ENCODE data around the gene MYBPC1. TPM values are rescaled to one million over a fixed set of nuclear protein-coding genes. Genes with fewer than 3 reads are reported as not detected.

The MYBPC1 gene
- total and polyA plus RNA-seq, 9 of the 15 experiments (the other 6 are each of a cell fraction or from before 2014, with no cell fraction given): not detected

GRCh38 chr12:101552277-101552676, 42.5 kb upstream of the MYBPC1 start:
- TF ChIP-seq ZNF696 (CRISPR knock-in tag; conservative IDR thresholded peaks at IDR 0.05): no peak
- TF ChIP-seq MGA (IDR thresholded peaks at IDR 0.05): no peak
- TF ChIP-seq ZSCAN29 (IDR thresholded peaks at IDR 0.05): no peak
- TF ChIP-seq ZBTB9 (CRISPR knock-in tag; IDR thresholded peaks at IDR 0.05): no peak
- no peak for TF ChIP-seq SAFB2 (IDR thresholded peaks at IDR 0.05; ENCODE audit: borderline replicate concordance, low read depth, low read length, severe bottlenecking)
- ChIA-PET CTCF (ENCODE audit: low intra/inter-chr PET ratio) (no interaction called here), POLR2A (interaction anchor here (0.7 kb wide), 1 partner anchor 123 kb away, joined by 4 read pairs; no protein-coding TSS in a partner anchor)
- Histone ChIP-seq H3K4me1 (replicated peaks in 1 of 2; ENCODE audit: control insufficient read depth in 2 of 2, insufficient read depth in 2 of 2, low read length in 2 of 2) (no peaks in the 10 kb centered on the region), H3K27ac (ENCODE audit: extremely low read depth, low read depth, low read length) (no peak overlapping the region), H3K9ac (ENCODE audit: insufficient read depth in 1 of 2, low read depth in 2 of 2, low read length in 2 of 2) (no peak overlapping the region), H3K9me1 (ENCODE audit: control insufficient read depth, insufficient read depth, low read length) (no peaks in the 10 kb centered on the region), H3K4me2 (ENCODE audit: insufficient read depth, low read length) (no peak overlapping the region), H3K79me2 (ENCODE audit: control insufficient read depth, insufficient read depth, low read length) (no peaks in the 10 kb centered on the region), H4K20me1 (replicated peaks; ENCODE audit: control insufficient read depth, insufficient read depth, low read length) (no peaks in the 10 kb centered on the region), H3K36me3 (ENCODE audit: control insufficient read depth, insufficient read depth, low read length) (no peaks in the 10 kb centered on the region), H2AFZ (ENCODE audit: low read depth, low read length) (no peak overlapping the region), H3K4me3 (no peak overlapping the region), H3K27me3 (ENCODE audit: control insufficient read depth in 2 of 2, insufficient read depth in 2 of 2, low read length in 2 of 2) (peaks cover 0 to 14% of the 10 kb centered on the region in 2 experiments; a peak in 2 of 5 replicates), H3K9me3 (replicated peaks; ENCODE audit: control insufficient read depth, insufficient read depth, low read depth, low read length) (no peaks in the 10 kb centered on the region)
- FAIRE-seq (no peak), DNase-seq (ENCODE audit: extremely low read depth in 1 of 4, low spot score in 3 of 4) (no peak), ATAC-seq (no peak)
- intact Hi-C loops (cut with micrococcal nuclease): no loop called here
- 4% methylated on average over 4 of the region's 4 CpGs for WGBS (ENCODE audit: insufficient coverage, low coverage, missing lambda C conversion rate)
- in situ Hi-C loops (cut with MboI): no loop called here
- no TSS peak for BruUV-seq (replicated peaks)

Data from K562 (cell line).